Measurements from ENCODE around the gene KCNE3.

GRCh38 chr11:74462009-74462408 lies 5.3 kb downstream of the KCNE3 start:
- TF ChIP-seq CTCF (conservative IDR thresholded peaks at IDR 0.05; ENCODE audit: low read depth, low read length) (no peak), EZH2 (IDR thresholded peaks at IDR 0.05; ENCODE audit: low read length, unreplicated experiment) (no peak)
